Activated naive CD4-positive, alpha-beta T cell treated with anti-CD3 and anti-CD28 coated beads, Interleukin-2, amount 10 ng/mL, durations not matched to agents 7 days and 5 days (primary cell): ENCODE results near the gene UPK3BL2.
A peak's percentile ranks its signal among the peaks of the same experiment; 100 is the strongest.
"Not testable (repeated sequence)": the region's sequence is repeated elsewhere in the genome, so short reads cannot be mapped to it uniquely, and the experiment has no call there.

Source experiments
- CTCF ChIA-PET: fragments of 350-600 bp; sonication (Branson Sonifier 250); formaldehyde crosslinking; loops from one replicate; lab custom pipeline; 2021; ENCODE audit warnings: antibody characterized with exemption; lab: Charles Lee
- DNase-seq: peaks from one replicate; pipeline ENCODE4 v3.0.0-alpha.2; 2020
- H3K27ac Mint-ChIP-seq: one replicate; pipeline ENCODE4 v1.8.0; 2021; ENCODE audit warnings: mild to moderate bottlenecking, moderate library complexity, mixed read lengths
- H3K27me3 Mint-ChIP-seq: one replicate; pipeline ENCODE4 v1.8.0; 2021; ENCODE audit warnings: mild to moderate bottlenecking, mixed read lengths
- H3K36me3 Mint-ChIP-seq: one replicate; pipeline ENCODE4 v1.8.0; 2021; ENCODE audit warnings: mixed read lengths
- H3K4me1 Mint-ChIP-seq: one replicate; pipeline ENCODE4 v1.8.0; 2021; ENCODE audit warnings: mixed read lengths
- H3K4me3 Mint-ChIP-seq: one replicate; pipeline ENCODE4 v1.8.0; 2021; ENCODE audit warnings: mild to moderate bottlenecking, moderate library complexity, mixed read lengths
- H3K9me3 Mint-ChIP-seq: one replicate; pipeline ENCODE4 v1.8.0; 2021; ENCODE audit warnings: mixed read lengths

UPK3BL2 gene, protein sequence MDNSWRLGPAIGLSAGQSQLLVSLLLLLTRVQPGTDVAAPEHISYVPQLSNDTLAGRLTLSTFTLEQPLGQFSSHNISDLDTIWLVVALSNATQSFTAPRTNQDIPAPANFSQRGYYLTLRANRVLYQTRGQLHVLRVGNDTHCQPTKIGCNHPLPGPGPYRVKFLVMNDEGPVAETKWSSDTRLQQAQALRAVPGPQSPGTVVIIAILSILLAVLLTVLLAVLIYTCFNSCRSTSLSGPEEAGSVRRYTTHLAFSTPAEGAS

GRCh38 chr7:102543596-102543995, at the start of gene UPK3BL2:
Gene UPK3BL2, minus strand, starts transcription at chr7:102543696. Its CDS starts 60 bp downstream, at chr7:102543636.
- H3K36me3 Mint-ChIP-seq, H3K27ac Mint-ChIP-seq, H3K9me3 Mint-ChIP-seq, H3K27me3 Mint-ChIP-seq, CTCF ChIA-PET, H3K4me3 Mint-ChIP-seq, DNase-seq, H3K4me1 Mint-ChIP-seq: not testable (repeated sequence)

DNA sequence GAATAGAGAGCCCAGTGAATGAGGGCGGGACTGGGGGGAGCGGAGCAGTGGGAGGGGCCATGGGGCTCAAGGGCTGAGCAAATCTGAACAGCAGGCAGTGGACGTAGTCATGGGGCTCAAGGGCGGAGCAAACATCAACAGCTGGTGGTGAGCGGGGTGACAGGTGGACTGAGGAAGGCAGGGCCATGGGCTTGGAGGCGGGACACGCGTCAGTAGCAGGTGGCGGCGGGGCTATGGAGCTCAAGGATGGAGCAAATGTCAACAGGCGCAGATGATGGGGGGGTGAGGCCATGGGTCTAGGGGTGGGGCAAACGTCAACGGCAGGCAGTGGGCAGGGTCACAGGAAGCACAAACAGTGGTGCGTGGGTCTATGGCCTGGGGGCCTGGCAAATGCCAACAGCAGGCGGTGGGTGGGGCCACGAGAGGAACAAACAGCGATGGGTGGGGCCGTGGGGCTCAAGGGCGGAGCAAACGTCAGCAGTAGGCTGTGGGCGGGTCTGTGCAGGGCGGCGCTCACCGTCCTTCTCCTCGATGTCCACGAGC, 49.1 kb upstream of the UPK3BL2 start:
- H3K9me3 Mint-ChIP-seq, CTCF ChIA-PET, H3K4me1 Mint-ChIP-seq, H3K36me3 Mint-ChIP-seq, H3K4me3 Mint-ChIP-seq, H3K27me3 Mint-ChIP-seq, H3K27ac Mint-ChIP-seq: not testable (repeated sequence)
- peak; percentile 58 for DNase-seq

GRCh38 chr7:102589857-102590256, 46.4 kb upstream of the UPK3BL2 start:
- H3K4me3 Mint-ChIP-seq, H3K36me3 Mint-ChIP-seq, H3K4me1 Mint-ChIP-seq, H3K27me3 Mint-ChIP-seq, CTCF ChIA-PET, H3K9me3 Mint-ChIP-seq, H3K27ac Mint-ChIP-seq, DNase-seq: not testable (repeated sequence)

DNA sequence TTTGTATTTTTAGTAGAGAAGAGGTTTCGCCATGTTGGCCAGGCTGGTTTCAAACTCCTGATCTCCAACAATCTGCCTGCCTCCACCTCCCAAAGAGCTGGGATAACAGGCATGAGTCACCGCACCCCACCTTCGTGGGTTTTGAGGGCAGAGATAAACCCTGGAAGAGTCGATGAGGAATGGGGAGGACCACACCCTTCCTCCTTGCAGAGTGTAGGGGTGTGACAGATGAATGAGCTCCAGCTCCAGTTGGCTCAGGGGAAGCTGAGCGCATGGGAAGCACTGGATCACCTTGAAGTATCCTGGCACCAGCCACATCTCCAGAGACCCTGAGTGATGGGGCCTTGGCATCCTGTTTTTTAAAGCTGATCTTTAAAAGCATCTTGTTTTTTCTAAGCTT, 40.0 kb upstream of the UPK3BL2 start:
- H3K4me1 Mint-ChIP-seq, CTCF ChIA-PET, H3K27me3 Mint-ChIP-seq, H3K27ac Mint-ChIP-seq, DNase-seq, H3K4me3 Mint-ChIP-seq, H3K9me3 Mint-ChIP-seq, H3K36me3 Mint-ChIP-seq: not testable (repeated sequence)

DNA sequence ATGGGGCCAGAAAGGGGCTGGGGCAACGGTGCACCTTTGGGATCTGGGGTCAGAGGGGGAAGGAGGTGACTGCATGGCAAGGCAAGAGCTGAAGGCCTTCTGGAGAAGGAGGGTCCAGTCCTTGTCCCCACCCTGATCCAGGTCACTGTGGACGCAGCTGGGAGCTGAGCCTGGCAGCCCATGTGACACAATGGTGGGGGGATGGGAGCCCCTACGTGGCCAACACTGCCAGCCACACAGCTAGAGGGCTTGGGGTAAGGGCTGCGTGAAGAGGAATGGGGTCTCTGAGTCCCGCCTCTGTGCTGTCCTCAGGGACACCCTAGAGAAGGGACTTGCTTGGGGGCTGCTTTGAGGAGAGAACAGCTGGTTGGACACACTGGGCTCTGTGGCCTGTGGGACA, 38.2 kb upstream of the UPK3BL2 start:
- not testable (repeated sequence) for H3K36me3 Mint-ChIP-seq, H3K27me3 Mint-ChIP-seq, H3K4me1 Mint-ChIP-seq

GRCh38 chr7:102578486-102578885, 35.0 kb upstream of the UPK3BL2 start:
- DNase-seq, H3K27ac Mint-ChIP-seq, H3K9me3 Mint-ChIP-seq, CTCF ChIA-PET, H3K27me3 Mint-ChIP-seq, H3K36me3 Mint-ChIP-seq, H3K4me1 Mint-ChIP-seq, H3K4me3 Mint-ChIP-seq: not testable (repeated sequence)

More for the DNA sequence above, 38.2 kb upstream of the UPK3BL2 start:
- CTCF ChIA-PET, H3K4me3 Mint-ChIP-seq, H3K9me3 Mint-ChIP-seq, DNase-seq, H3K27ac Mint-ChIP-seq: not testable (repeated sequence)

DNA sequence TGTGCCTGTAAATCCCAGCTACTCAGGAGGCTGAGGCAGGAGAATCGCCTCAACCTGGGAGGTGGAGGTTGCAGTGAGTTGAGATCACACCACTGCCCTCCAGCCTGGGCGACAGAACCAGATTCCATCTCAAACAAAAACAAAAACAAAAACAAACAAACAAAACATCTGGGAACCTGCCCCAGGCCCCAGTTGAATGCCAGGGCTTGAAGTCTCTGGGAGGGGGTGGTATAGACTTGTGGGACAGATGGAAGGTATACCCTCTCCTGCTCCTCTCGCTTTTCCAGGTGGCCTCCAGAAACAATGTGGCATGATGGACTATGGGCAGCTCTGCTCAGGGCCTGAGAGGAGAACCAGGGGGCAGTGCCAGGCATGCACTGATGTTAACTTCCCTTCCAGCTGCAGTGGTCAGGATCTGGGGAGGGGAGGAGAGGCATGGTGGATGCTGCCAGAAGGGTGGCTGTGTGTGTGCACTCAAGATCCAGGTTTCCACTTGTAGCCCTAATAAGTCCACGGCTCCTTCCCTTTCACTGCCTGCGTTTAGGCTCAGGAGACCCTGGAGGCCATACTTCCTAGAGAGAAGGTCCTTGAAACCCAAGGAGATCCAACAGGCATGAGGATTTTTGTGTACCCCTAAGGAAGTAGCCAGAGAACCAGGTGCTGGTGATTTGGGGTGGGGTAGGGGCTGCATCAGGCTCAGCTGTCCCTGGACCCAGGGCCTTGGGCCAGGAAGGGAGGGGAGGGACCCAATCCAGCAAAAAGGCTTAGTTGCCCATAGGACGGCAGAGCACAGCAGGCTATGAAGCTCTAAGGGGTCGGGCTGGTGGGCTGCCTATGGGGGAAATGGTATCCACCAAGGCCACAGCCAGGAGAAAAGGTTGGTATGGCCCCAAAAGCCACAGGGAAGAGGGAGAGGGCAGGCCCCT, 34.1 kb upstream of the UPK3BL2 start:
- H3K4me1 Mint-ChIP-seq, H3K27ac Mint-ChIP-seq, H3K27me3 Mint-ChIP-seq, CTCF ChIA-PET, H3K36me3 Mint-ChIP-seq, H3K4me3 Mint-ChIP-seq, DNase-seq, H3K9me3 Mint-ChIP-seq: not testable (repeated sequence)

GRCh38 chr7:102576363-102576762, 32.9 kb upstream of the UPK3BL2 start:
- CTCF ChIA-PET, DNase-seq, H3K27me3 Mint-ChIP-seq, H3K27ac Mint-ChIP-seq, H3K9me3 Mint-ChIP-seq, H3K4me3 Mint-ChIP-seq, H3K36me3 Mint-ChIP-seq, H3K4me1 Mint-ChIP-seq: not testable (repeated sequence)

DNA sequence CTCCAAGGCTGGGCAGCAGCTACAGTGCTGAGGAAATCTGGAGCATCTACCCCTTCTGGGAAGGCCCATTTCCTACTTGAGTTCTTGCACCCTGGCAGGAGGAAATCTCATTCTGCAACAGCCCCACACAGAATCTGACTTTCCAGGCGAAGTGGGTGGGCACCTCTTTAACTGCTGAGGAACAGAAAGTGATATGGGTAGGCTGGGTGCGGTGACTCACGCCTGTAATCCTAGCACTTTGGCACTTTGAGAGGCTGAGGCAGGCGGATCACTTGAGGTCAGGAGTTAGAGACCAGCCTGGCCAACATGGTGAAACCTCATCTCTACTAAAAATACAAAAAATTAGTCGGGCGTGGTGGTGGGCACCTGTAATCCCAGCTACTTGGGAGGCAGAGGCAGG, 31.1 kb upstream of the UPK3BL2 start:
- H3K36me3 Mint-ChIP-seq, H3K4me3 Mint-ChIP-seq, H3K27me3 Mint-ChIP-seq, H3K9me3 Mint-ChIP-seq, CTCF ChIA-PET, DNase-seq, H3K27ac Mint-ChIP-seq, H3K4me1 Mint-ChIP-seq: not testable (repeated sequence)

DNA sequence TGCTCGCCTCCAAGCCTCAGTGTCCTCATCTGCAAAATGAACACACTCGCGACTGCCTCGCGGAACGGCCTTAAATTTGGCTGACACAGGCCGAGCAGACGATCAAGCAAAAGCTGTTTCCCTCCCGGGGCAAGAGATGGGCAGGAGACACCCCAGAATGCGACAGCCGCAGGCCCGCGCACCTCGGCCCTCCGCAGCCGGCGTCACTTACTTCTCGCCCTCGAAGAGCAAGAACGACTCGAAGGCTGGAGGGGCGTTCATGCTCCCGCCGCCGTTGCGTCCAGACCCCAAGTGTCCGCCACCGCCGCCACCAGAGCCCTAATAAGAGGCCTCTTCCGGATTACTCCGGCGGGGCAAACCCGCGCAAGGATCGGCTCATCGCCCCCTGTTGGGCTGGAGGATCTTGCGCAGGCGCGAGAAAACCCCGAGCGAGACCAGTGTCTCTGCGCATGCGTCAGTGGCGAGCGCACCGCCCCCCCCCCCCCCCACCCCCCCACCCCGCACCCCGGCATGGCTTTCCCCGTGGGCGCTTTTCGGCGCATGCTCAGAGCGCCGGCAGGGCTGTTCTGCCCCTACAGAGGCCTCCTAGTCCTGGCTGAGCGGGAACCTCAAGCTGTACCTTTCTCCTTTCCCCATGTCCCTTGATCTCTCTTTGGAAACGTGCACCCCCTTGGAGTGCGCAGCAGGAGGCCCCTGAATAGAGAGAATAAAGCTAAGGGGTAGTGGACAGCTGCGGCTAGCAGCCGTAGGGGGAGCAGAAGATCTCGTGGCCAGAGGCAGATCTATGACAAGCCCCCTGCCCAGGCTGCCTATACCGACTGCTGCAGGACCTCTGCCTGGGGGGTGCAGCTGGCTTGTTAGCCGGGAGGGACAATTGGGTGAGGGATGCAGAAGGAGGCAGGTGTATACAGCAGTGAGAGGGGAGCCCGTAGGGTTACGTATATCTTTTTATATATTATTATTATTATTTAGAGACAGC, 29.1 kb upstream of the UPK3BL2 start, which contains the start of gene POLR2J3:
TSS of gene POLR2J3 (minus strand) at position 323 of the 979 bp plus-strand sequence. CDS start at position 261, 62 bp downstream.
- CTCF ChIA-PET, result not testable (repeated sequence)

DNA sequence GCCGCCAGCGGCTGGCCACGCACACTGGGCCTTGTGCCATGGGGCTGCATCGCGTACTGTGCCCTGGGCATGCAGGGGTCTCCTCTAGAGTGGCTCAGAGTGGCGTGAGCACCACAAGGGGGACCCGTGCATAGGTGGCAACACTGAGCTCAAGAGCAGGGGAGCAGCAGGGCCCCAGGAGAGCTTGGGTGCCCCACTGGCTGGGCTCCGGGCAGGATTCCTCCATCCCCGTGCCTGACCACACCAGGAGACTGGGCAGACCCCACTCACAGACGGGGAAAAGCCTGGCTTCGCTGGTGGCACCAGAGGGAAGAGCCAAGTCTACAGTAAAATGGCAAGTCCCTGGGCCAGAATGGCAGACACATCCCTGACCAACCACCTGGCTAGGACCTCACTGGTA, 25.1 kb upstream of the UPK3BL2 start:
- DNase-seq, result peak; percentile 14
- H3K4me3 Mint-ChIP-seq, H3K27ac Mint-ChIP-seq, H3K4me1 Mint-ChIP-seq, H3K36me3 Mint-ChIP-seq, H3K27me3 Mint-ChIP-seq, H3K9me3 Mint-ChIP-seq, CTCF ChIA-PET: not testable (repeated sequence)

More for the DNA sequence above, 29.1 kb upstream of the UPK3BL2 start, which contains the start of gene POLR2J3:
- not testable (repeated sequence) for H3K9me3 Mint-ChIP-seq, H3K36me3 Mint-ChIP-seq, H3K4me1 Mint-ChIP-seq, H3K27me3 Mint-ChIP-seq
- H3K4me3 Mint-ChIP-seq, result peak within 1 kb of the TSS; percentile 86
- DNase-seq, result peak; percentile 93
- peak within 1 kb of the TSS; percentile 87 for H3K27ac Mint-ChIP-seq

DNA sequence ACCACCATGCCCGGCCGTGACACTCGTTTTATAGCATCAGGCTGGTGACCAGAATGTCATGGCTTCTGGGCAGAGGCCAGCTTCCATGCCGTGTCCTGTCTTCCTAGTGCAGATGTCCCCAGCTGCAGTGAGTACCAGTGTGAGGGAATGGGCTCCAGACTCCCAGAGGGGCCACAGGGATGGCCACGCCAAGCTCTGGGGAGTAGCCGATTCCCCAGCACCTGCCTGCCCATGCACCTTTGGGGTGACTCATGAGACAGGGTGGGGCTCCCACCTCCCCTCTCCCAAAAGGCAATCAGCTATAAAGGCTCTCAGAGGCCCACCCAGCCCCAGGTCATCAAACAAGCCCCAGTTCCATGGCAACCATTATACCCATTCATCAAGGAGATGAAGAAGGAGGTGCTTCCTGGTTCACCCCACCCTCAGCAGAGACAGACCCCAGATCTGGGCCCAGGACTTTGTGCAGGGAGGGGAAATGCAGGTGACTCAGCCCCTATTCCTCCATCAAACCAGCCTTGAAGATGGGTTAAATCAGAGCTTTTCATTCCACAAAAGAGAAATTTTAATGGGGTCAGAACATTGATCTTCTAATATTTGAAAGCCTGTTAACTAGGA, 7.4 kb upstream of the UPK3BL2 start, which contains the start of gene SPDYE2:
TSS of gene SPDYE2 (plus strand) at position 419 of the 615 bp plus-strand sequence. CDS start 2,030 bp downstream, outside the sequence.
- H3K9me3 Mint-ChIP-seq, H3K27me3 Mint-ChIP-seq, CTCF ChIA-PET, H3K36me3 Mint-ChIP-seq, DNase-seq, H3K27ac Mint-ChIP-seq, H3K4me3 Mint-ChIP-seq, H3K4me1 Mint-ChIP-seq: not testable (repeated sequence)

- DNase-seq, H3K27ac Mint-ChIP-seq, H3K36me3 Mint-ChIP-seq, H3K9me3 Mint-ChIP-seq, H3K4me3 Mint-ChIP-seq, CTCF ChIA-PET, H3K4me1 Mint-ChIP-seq, H3K27me3 Mint-ChIP-seq: not testable (repeated sequence)
These were observed 2.9 kb upstream of the UPK3BL2 start for GRCh38 chr7:102546353-102546752.
